GM12864 (cell line): ENCODE measurements around the gene ESR1.
"Not testable (repeated sequence)": the region's sequence is repeated elsewhere in the genome, so short reads cannot be mapped to it uniquely, and the experiment has no call there.

Experiments
- DNase-seq: peaks from one replicate; pipeline ENCODE4 v3.0.0-alpha.2; 2011; ENCODE audit warnings: low read depth
- H3K4me3 ChIP-seq: 2 replicates; pipeline ENCODE4 v1.5.1; 2011; ENCODE audit warnings: mild to moderate bottlenecking, low read depth, low read length, control low read depth
- TF ChIP-seq, protein P1 (sequence below): IDR thresholded peaks from 2 replicates; pipeline ENCODE4 v1.5.1; 2011; ENCODE audit warnings: low read depth, mild to moderate bottlenecking, moderate library complexity, low read length, control low read depth, inconsistent platforms; ENCODE audit errors: missing control alignments

The ESR1 gene

GRCh38 chr6:151882206-151882605 is 74.7 kb downstream of the ESR1 start:
- TF ChIP-seq, protein P1, sequence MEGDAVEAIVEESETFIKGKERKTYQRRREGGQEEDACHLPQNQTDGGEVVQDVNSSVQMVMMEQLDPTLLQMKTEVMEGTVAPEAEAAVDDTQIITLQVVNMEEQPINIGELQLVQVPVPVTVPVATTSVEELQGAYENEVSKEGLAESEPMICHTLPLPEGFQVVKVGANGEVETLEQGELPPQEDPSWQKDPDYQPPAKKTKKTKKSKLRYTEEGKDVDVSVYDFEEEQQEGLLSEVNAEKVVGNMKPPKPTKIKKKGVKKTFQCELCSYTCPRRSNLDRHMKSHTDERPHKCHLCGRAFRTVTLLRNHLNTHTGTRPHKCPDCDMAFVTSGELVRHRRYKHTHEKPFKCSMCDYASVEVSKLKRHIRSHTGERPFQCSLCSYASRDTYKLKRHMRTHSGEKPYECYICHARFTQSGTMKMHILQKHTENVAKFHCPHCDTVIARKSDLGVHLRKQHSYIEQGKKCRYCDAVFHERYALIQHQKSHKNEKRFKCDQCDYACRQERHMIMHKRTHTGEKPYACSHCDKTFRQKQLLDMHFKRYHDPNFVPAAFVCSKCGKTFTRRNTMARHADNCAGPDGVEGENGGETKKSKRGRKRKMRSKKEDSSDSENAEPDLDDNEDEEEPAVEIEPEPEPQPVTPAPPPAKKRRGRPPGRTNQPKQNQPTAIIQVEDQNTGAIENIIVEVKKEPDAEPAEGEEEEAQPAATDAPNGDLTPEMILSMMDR = no peak
- DNase-seq = no peak
- no peak overlapping the region for H3K4me3 ChIP-seq

DNA sequence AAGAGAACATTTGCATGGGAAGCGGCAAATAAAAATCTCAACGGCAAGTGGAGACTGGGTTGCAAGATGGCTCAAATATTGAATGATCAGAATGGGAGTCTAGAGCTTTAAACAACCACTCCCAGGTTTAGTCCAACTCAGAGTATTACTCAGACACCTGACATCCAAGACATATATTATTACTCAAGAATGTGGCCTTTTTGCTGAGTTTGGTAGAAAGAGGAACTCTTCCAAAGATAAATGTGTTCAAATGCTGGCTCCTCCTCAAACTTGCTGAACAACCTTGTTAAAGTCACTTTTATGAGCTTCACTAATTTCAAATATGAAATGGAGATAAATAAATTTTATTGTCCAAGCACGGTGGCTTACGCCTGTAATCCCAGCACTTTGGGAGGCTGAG is 77.8 kb downstream of the ESR1 start:
- TF ChIP-seq, protein P1 = no peak
- DNase-seq = no peak
- H3K4me3 ChIP-seq = no peak overlapping the region

DNA sequence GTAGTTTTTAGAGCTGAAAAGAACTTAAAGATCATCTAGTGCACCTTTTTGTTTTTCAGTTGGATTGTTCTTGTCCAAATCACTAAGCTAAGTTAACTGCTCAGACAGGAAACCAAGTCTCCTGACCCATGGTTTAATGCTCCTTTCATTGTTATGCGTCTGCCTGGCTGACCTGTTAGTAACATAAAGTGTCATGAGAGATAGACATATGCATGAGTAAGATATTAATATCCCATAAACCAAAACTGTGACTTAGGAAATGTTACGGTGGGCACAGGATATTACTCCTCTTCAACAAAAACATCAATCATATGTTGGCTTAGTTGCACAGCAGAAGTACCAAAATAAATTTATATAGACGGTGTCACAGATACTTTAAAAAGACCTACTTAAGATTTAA is 84.0 kb downstream of the ESR1 start:
- H3K4me3 ChIP-seq = no peak overlapping the region
- TF ChIP-seq, protein P1 = no peak
- DNase-seq = no peak

- DNase-seq, H3K4me3 ChIP-seq: not testable (repeated sequence)
Observed at GRCh38 chr6:151894426-151894825, 86.9 kb downstream of the ESR1 start.

- not testable (repeated sequence) for H3K4me3 ChIP-seq, DNase-seq
Observed at GRCh38 chr6:151899221-151899620, 91.7 kb downstream of the ESR1 start.

DNA sequence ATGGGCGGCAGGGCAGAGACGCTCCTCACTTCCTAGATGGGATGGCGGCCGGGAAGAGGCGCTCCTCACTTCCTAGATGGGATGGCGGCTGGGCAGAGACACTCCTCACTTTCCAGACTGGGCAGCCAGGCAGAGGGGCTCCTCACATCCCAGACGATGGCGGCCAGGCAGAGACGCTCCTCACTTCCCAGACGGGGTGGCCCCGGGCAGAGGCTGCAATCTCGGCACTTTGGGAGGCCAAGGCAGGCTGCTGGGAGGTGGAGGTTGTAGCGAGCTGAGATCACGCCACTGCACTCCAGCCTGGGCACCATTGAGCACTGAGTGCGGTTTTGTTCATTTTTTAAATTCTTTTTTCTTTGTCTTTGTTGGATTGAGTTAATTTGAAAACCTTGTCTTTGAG is 92.3 kb downstream of the ESR1 start:
- DNase-seq, H3K4me3 ChIP-seq: not testable (repeated sequence)

DNA sequence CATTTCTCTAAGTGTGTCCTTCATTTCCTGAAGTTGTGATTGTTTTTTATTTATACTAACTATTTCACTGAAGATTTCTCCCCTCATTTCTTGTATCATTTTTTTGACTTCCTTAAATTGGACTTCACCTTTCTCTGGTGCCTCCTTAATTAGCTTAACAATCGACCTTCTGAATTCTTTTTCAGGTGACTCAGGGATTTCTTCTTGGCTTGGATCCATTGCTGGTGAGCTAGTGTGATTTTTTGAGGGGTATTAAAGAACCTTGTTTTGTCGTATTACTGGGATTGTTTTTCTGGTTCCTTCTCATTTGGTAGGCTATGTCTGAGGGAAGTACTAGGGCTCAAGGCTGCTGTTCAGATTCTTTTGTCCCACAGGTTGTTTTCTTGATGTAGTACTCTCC is 92.8 kb downstream of the ESR1 start:
- no peak for DNase-seq
- TF ChIP-seq, protein P1 = no peak
- H3K4me3 ChIP-seq = no peak overlapping the region

DNA sequence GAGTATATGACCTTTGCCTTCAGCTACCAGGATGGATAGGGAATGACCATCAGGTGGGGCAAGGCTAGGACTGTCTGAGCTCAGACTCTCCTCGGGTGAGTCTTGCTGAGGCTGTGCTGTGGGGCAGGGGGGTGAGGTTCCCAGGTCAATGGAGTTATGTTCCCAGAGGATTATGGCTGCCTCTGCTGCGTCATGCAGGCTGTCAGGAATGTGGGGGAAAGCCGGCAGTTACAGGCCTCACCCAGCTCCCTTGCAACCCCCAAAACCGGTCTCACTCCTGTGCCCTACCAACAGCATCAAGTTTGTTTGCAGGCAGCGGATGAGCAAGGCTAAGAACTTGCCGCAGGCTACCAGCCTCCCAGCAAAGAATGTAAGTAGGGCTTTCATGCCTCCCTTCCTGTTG is 93.5 kb downstream of the ESR1 start:
- H3K4me3 ChIP-seq = no peak overlapping the region
- no peak for DNase-seq
- TF ChIP-seq, protein P1 = no peak

GRCh38 chr6:151904631-151905030 is 97.1 kb downstream of the ESR1 start:
- no peak overlapping the region for H3K4me3 ChIP-seq
- TF ChIP-seq, protein P1 = no peak
- no peak for DNase-seq
